IPS-20b (cell line): ENCODE data around the gene AP3S2.
A peak's percentile ranks its signal among the peaks of the same experiment; 100 is the strongest.

ENCODE experiments used
- H3K27ac ChIP-seq: one replicate; pipeline ENCODE4 v1.5.1; 2013; ENCODE audit warnings: low read length
- H3K27me3 ChIP-seq: 2 replicates; pipeline ENCODE4 v1.6.1; 2013; ENCODE audit warnings: mild to moderate bottlenecking, low read length, inconsistent platforms; ENCODE audit not compliant: insufficient read depth
- H3K36me3 ChIP-seq: 2 replicates; pipeline ENCODE4 v1.6.1; 2013; ENCODE audit warnings: low read depth, mild to moderate bottlenecking, inconsistent platforms, low read length, moderate library complexity; ENCODE audit not compliant: insufficient read depth
- H3K4me1 ChIP-seq: 2 replicates; pipeline ENCODE4 v1.6.1; 2013; ENCODE audit warnings: mild to moderate bottlenecking, control low read depth, inconsistent platforms, low read length, moderate library complexity; ENCODE audit not compliant: insufficient read depth
- H3K4me3 ChIP-seq: 2 replicates; pipeline ENCODE4 v1.5.1; 2013; ENCODE audit warnings: mild to moderate bottlenecking, low read length, inconsistent platforms
- H3K9ac ChIP-seq: 2 replicates; pipeline ENCODE4 v1.6.1; 2013; ENCODE audit warnings: low read depth, mild to moderate bottlenecking, inconsistent platforms, low read length, moderate library complexity
- H3K9me3 ChIP-seq: 2 replicates; pipeline ENCODE4 v1.6.1; 2013; ENCODE audit warnings: mild to moderate bottlenecking, low read depth, low read length, inconsistent platforms; ENCODE audit not compliant: insufficient read depth

The AP3S2 gene

DNA sequence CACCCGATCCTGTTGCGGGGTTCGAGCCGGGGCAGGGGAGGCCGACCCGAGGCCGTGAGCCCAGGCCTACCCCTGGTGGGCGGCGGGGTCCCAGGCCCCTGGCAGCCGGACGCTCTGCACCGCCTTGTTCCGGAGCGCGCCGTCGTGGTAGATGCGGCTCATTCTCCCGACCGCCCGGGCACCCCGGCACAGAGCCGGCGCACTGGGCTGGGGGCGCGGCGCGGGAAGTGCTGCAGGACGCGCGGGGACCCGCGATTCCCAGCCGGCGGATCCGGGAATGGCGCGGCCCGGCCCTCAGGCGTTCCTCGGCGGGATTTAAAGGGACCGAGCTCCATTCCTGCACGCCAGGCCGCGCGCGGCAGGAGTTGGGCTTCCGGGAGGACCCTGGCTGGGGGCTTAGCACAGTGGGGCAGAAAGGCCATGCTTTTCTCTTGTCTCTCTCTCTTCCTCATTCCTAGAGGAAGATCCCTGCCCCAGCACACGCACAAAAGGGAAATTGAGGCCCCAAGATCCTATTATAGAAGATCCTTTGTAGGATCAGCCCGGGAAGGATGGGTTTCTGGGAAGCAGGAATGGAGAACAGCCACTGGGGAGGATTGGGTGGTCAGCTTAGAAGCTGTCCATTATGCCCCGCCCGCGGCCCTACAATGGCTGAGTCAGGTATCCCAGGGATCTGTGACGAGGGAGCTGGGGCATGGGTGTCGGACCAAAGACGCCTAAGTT lies 19.0 kb upstream of the AP3S2 start, which contains the start of gene ARPIN:
Gene ARPIN, minus strand, starts transcription at position 279 of the 723 bp plus-strand sequence. Its CDS starts 117 bp downstream, at position 162.
- H3K9ac ChIP-seq: peak within 1 kb of the TSS; percentile 72

DNA sequence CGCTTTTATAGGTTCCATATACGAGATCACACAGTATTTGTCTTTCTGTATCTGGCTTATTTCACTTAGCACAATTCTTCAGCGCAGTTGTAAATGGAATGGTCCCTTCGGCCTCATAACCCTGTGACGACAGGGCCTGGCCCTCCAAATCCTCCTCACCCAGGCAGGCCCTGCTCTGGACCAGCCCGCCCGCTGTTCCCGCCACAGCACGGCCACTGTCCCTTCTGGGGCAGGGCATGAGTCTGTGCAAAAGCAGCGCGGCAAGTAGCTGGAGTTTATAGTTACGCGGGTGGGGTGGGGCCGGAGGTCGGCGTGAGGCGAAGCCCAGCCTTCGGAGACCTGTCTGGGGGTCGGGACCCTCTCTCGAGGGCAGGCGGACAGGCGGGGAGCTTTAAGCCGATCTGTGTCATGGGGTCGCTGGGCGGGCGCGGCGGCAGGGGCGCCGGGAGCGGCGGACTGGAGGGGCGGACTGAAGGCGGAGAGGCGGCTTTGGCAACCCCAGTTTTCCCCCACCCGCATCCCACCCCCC lies 18.4 kb upstream of the AP3S2 start:
- Histone ChIP-seq H3K4me3 (peak overlapping the region; percentile 71; the same call in 1 of the 2 replicates), H3K4me1 (peaks cover 3% of the 10 kb centered on the region; the same call in 1 of the 2 replicates), H3K27ac (no peak overlapping the region), H3K9ac (peak overlapping the region; percentile 72; the same call in 1 of the 2 replicates), H3K27me3 (peaks cover 13% of the 10 kb centered on the region), H3K9me3 (no peaks in the 10 kb centered on the region), H3K36me3 (no peaks in the 10 kb centered on the region)

More for the DNA sequence above, 19.0 kb upstream of the AP3S2 start, which contains the start of gene ARPIN:
- Histone ChIP-seq H3K27ac (no peak within 1 kb of the TSS), H3K4me1 (peaks cover 3% of the 10 kb centered on the region; the same call in 1 of the 2 replicates), H3K27me3 (peaks cover 13% of the 10 kb centered on the region), H3K36me3 (no peaks in the 10 kb centered on the region), H3K4me3 (peak within 1 kb of the TSS; percentile 71; the same call in 1 of the 2 replicates), H3K9me3 (no peaks in the 10 kb centered on the region)

GRCh38 chr15:89910891-89911626 lies 17.3 kb upstream of the AP3S2 start:
- Histone ChIP-seq H3K4me1 (peaks cover 3% of the 10 kb centered on the region; the same call in 1 of the 2 replicates), H3K27me3 (peaks cover 13% of the 10 kb centered on the region), H3K4me3 (no peak overlapping the region), H3K9ac (no peak overlapping the region), H3K36me3 (no peaks in the 10 kb centered on the region), H3K27ac (no peak overlapping the region), H3K9me3 (no peaks in the 10 kb centered on the region)

- H3K4me1 ChIP-seq: peaks cover 3% of the 10 kb centered on the region; the same call in 1 of the 2 replicates
- peaks cover 13% of the 10 kb centered on the region for H3K27me3 ChIP-seq
- no peaks in the 10 kb centered on the region for H3K36me3 ChIP-seq
- H3K9me3 ChIP-seq: no peaks in the 10 kb centered on the region
- no peak overlapping the region for H3K4me3 ChIP-seq
- H3K9ac ChIP-seq: no peak overlapping the region
- no peak overlapping the region for H3K27ac ChIP-seq
These were observed 15.8 kb upstream of the AP3S2 start for GRCh38 chr15:89909611-89910010.

DNA sequence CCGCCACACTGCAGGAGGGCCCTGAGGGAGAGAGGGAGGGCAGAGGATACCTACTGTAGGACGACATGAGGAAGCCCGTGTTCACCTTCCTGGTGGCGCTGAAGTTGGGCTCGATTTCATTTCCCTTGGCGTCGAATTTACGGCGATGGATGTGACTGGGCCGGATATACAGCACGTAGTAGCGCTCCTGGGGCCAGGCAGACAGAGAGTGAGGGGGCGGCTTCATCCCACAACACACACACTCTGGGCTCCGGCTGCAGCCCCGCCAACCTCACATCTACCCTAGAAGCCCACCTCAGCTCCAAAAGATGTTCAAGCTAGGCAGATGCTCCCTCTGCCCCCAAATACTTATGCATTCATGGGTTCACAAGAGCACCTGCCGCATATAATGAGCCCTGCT lies 14.4 kb upstream of the AP3S2 start:
- no peak overlapping the region for H3K4me3 ChIP-seq
- no peaks in the 10 kb centered on the region for H3K9me3 ChIP-seq
- H3K9ac ChIP-seq: no peak overlapping the region
- peaks cover 13% of the 10 kb centered on the region for H3K27me3 ChIP-seq
- peaks cover 3% of the 10 kb centered on the region; the same call in 1 of the 2 replicates for H3K4me1 ChIP-seq
- H3K36me3 ChIP-seq: no peaks in the 10 kb centered on the region
- H3K27ac ChIP-seq: no peak overlapping the region

DNA sequence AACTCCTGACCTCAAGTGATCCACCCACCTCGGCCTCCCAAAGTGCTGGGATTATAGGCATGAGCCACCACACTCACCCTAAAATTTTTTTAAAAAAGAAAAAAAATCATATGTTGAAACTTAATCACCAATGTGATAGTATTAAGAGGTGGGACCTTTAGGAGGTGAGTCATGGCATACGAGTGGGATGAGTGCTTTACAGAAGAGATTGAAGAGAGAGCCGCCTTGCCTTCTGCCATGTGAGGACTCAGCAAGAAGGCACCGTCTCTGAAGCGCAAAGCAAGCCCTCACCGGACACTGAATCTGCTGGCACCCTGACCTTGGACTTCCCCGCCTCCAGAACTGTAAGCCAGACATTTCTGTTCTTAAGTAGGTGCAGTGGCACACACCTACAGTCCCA lies 13.5 kb upstream of the AP3S2 start:
- Histone ChIP-seq H3K4me1 (no peaks in the 10 kb centered on the region), H3K27me3 (peaks cover 13% of the 10 kb centered on the region), H3K36me3 (no peaks in the 10 kb centered on the region), H3K9me3 (no peaks in the 10 kb centered on the region), H3K9ac (no peak overlapping the region), H3K27ac (no peak overlapping the region), H3K4me3 (no peak overlapping the region)

DNA sequence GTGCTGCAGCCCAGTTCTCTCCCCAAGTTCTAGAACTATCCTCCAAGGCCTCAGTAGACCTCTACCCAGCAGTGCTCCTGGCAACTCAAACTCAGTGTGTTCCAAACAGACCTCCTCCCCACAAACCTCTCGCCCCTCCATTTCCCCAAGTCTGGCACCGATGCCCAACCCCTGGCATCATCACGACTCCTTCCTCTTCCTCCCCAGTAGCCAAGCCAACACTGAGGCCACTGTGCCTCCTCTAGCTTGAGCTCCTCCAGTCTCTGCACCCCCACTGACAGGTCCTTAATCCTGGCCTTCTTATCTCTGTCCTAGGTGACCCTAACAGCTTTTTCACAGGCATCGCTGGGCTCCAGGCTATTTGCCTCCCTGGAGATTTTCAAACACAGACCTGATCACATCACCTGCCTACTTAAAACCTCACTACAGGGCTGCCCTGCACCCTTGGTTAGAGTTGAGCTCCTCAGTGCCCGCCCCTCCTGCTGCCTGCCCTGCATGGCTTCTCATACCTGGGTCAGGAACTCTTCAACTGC lies 12.1 kb upstream of the AP3S2 start:
- Histone ChIP-seq H3K27ac (no peak overlapping the region), H3K4me3 (no peak overlapping the region), H3K9me3 (no peaks in the 10 kb centered on the region), H3K36me3 (no peaks in the 10 kb centered on the region; the same call in 1 of the 2 replicates), H3K4me1 (no peaks in the 10 kb centered on the region), H3K27me3 (peaks cover 2% of the 10 kb centered on the region; the same call in 1 of the 2 replicates), H3K9ac (no peak overlapping the region)

DNA sequence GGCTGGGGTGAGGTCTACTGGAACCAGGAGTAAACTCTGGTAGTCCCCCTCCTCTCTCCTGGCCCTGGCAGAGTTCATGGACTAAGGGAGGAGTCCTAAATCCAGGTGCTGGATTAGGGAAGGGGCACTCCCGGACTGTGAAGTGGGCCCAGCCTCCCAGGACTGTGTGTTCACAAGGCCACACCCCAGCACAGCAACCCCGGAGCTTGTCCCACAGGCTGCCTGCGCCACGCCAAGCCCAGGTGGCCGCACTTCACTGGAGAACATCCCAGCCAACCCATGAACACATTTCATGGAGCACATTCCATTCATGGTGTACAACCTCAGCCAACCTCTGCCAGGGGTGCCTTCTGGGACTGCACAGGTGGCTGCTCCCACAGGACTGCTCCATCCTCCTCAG lies 10.7 kb upstream of the AP3S2 start:
- Histone ChIP-seq H3K4me3 (no peak overlapping the region), H3K9me3 (no peaks in the 10 kb centered on the region), H3K9ac (no peak overlapping the region)

GRCh38 chr15:89903858-89904130 lies 10.0 kb upstream of the AP3S2 start:
- Histone ChIP-seq H3K27me3 (no peaks in the 10 kb centered on the region), H3K9ac (no peak overlapping the region), H3K4me1 (no peaks in the 10 kb centered on the region), H3K9me3 (no peaks in the 10 kb centered on the region), H3K27ac (no peak overlapping the region), H3K4me3 (no peak overlapping the region), H3K36me3 (no peaks in the 10 kb centered on the region; the same call in 1 of the 2 replicates)

More for the DNA sequence above, 10.7 kb upstream of the AP3S2 start:
- Histone ChIP-seq H3K27ac (no peak overlapping the region), H3K27me3 (no peaks in the 10 kb centered on the region), H3K4me1 (no peaks in the 10 kb centered on the region), H3K36me3 (no peaks in the 10 kb centered on the region; the same call in 1 of the 2 replicates)

DNA sequence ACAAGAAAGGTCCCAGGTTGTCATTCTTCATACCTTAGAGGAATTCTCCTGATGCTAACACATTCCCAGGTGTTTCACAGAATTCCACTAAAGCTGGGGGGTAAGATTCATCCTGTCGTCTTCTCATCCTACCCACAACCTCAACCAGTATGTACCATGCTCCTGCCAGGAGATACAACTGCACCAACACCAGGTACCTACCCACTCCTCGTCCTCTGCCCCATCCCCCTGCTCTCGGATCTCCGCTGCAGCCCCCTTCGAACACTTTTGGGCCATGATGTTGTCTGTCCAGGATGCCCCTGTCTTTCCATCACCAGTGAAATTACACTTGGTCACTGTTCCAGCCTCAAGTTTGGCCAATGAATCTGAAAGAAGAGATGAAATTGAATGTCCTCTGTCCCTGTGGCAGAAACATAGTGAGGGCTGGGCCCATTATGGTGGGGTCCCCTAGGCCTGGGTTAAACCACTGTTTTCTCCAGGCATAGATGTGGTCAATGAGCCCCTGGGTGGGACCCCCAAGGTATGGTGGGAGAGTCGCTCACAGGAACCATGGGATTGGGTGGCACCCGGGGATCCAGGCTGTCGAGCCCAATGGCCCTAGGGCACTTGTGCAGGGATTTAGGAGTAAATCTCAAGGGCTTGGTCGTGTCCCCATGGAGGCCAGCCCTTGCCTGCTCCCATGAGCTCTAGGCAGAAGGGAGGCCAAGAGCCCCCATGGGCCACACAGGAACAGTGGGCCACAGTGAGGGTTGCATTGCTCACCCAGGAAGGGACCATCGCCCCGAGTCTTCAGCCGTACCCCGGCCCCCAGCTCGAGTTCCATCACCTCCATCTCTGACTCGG lies 9.4 kb upstream of the AP3S2 start:
- no peaks in the 10 kb centered on the region for H3K27me3 ChIP-seq
- no peak overlapping the region for H3K4me3 ChIP-seq
- no peak overlapping the region for H3K27ac ChIP-seq
- H3K9ac ChIP-seq: no peak overlapping the region
- no peaks in the 10 kb centered on the region; the same call in 1 of the 2 replicates for H3K36me3 ChIP-seq
- no peaks in the 10 kb centered on the region for H3K9me3 ChIP-seq
- no peaks in the 10 kb centered on the region for H3K4me1 ChIP-seq

- Histone ChIP-seq H3K27ac (no peak overlapping the region), H3K9me3 (no peaks in the 10 kb centered on the region), H3K27me3 (no peaks in the 10 kb centered on the region), H3K4me1 (no peaks in the 10 kb centered on the region), H3K4me3 (no peak overlapping the region), H3K36me3 (no peaks in the 10 kb centered on the region; the same call in 1 of the 2 replicates), H3K9ac (no peak overlapping the region)
These were observed 7.1 kb upstream of the AP3S2 start for GRCh38 chr15:89900849-89901248.
